ENCODE data around the gene SPOCK1.

DNA sequence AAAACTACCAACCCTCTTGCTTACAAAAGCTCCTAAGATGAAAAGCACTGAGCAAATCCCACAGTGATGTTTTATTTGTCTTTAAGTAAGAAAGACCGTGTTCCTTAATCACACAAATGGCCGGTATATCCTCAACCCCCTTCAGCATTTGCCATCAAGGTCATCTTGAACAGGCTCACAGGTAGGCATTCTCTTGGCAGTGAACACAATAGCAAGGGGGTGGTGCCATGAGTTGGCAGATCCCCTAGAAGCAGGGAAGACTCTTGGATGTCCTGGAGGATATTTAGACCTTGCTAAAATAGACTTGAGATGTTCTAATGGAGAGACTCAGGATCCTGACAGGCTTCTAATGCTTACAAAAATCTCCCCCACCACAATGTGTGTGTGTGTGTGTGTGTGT, 323.0 kb downstream of the SPOCK1 start:
- TF ChIP-seq CTCF (IDR thresholded peaks at IDR 0.05), result no peak
- no peak for TF ChIP-seq POLR2A (IDR thresholded peaks at IDR 0.05)
